Activated naive CD4-positive, alpha-beta T cell treated with anti-CD3 and anti-CD28 coated beads, Interleukin-2, amount 50 U/mL, for 72 hours (primary cell): Measurements from ENCODE around the gene CSNK1G1. TPM values are rescaled to one million over a fixed set of nuclear protein-coding genes. Genes with fewer than 3 reads are reported as not detected.
"Not testable (repeated sequence)": the region's sequence is repeated elsewhere in the genome, so short reads cannot be mapped to it uniquely, and the experiment has no call there.

Source experiments
- ATAC-seq, 2 donors: fragments of 150-1000 bp; cut with Tn5 transposase; 2 replicates each; pipeline ENCODE4 v1.10.0; 2021; ENCODE audit warnings: mild to moderate bottlenecking in 2 of 2, moderate library complexity in 2 of 2
- DNase-seq, 2 donors: peaks; one replicate each; pipeline ENCODE4 v3.0.0; 2021 to 2022; ENCODE audit warnings: low spot score in 2 of 2
- H3K27ac Mint-ChIP-seq, 2 donors: one replicate each; pipeline ENCODE4 v1.8.0; 2022; ENCODE audit warnings: mild to moderate bottlenecking in 2 of 2, mixed read lengths in 2 of 2
- H3K36me3 Mint-ChIP-seq, 2 donors: one replicate each; pipeline ENCODE4 v1.8.0; 2022; ENCODE audit warnings: mixed read lengths in 2 of 2
- H3K9me3 Mint-ChIP-seq, 2 donors: one replicate each; pipeline ENCODE4 v1.8.0; 2022; ENCODE audit warnings: mixed read lengths in 2 of 2
- total RNA-seq, 2 donors: library from RNA; stranded (reverse); gene quantifications; one replicate each; pipeline ENCODE4 v1.2.3, GENCODE V29; 2022

CSNK1G1 gene
- total RNA-seq, 2 donors from 2014 or later: 26.6 to 32.3 TPM

GRCh38 chr15:64275934-64276333 lies 80.0 kb downstream of the CSNK1G1 start:
- DNase-seq: no peak
- Mint-ChIP-seq H3K27ac (no peak overlapping the region), H3K36me3 (peaks cover 0 to 8% of the 10 kb centered on the region in 2 donors), H3K9me3 (no peaks in the 10 kb centered on the region)
- ATAC-seq: peak; percentile 41 to 55

DNA sequence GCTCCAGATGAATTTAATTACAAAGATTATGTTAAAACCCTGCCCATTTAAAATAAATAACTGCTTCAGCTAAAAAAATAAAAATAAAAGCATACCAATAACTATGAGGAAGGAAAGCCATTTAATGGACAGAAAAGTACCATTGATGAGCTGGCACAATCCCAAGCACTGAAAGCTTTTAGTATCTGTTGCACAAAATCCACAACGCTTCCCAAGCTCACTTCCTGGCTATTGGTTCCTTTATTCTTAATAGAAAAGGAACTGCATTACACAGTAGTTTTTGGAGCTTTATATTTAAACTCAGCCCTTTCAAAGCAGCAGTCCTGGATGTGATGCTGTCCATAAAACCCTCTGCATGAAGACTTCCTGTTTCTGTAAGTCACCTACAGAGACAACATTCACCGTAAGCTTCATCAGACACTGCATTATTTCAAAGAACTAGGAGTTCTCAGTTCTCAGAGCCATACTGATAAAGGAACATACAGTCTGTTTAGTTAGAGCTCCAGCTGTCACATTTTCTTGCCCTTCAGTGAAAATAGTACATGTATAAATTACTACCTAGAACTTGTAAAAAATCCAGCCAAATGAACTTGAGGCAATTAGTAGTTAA lies 81.5 kb downstream of the CSNK1G1 start:
- Mint-ChIP-seq H3K27ac (no peak overlapping the region), H3K9me3 (no peaks in the 10 kb centered on the region), H3K36me3 (peaks cover 0 to 13% of the 10 kb centered on the region in 2 donors)
- ATAC-seq (no peak), DNase-seq (no peak)

- Mint-ChIP-seq H3K9me3 (peaks cover 16 to 29% of the 10 kb centered on the region in 2 donors), H3K36me3 (peaks cover 17 to 58% of the 10 kb centered on the region in 2 donors), H3K27ac (peak overlapping the region; percentile 45 to 80)
- ATAC-seq: peak; percentile 57 to 68
- DNase-seq: no peak
Measured at GRCh38 chr15:64267331-64267973, 88.5 kb downstream of the CSNK1G1 start.

DNA sequence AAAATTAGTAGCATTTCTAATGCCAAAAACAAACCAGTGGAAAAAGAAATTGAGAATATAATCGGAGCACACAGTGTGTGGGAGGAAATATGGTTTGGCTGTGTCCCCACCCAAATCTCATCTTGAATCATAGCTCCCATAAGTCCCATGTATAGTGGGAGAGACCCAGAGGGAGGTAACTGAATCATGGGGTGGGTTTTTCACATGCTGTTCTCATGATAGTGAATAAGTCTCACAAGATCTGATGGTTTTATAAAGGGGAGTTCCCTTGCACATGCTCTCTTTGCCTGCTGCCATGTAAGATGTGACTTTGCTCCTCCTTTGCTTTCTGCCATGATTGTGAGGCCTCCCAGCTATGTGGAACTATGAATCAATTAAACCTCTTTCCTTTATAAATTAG lies 90.8 kb downstream of the CSNK1G1 start:
- H3K36me3 Mint-ChIP-seq: peaks cover 21 to 49% of the 10 kb centered on the region in 2 donors
- not testable (repeated sequence) for DNase-seq
- H3K9me3 Mint-ChIP-seq: peaks cover 16 to 29% of the 10 kb centered on the region in 2 donors
- peak overlapping the region; percentile 13 to 80 for H3K27ac Mint-ChIP-seq
- peak; percentile 81 to 93 for ATAC-seq

GRCh38 chr15:64264502-64264901 lies 91.5 kb downstream of the CSNK1G1 start:
- H3K27ac Mint-ChIP-seq: peak overlapping the region; percentile 37 to 39

GRCh38 chr15:64263567-64263966 lies 92.4 kb downstream of the CSNK1G1 start:
- no peak for ATAC-seq
- Mint-ChIP-seq H3K9me3 (peaks cover 16 to 29% of the 10 kb centered on the region in 2 donors), H3K27ac (no peak overlapping the region), H3K36me3 (peaks cover 21 to 46% of the 10 kb centered on the region in 2 donors)
- DNase-seq: no peak

More at GRCh38 chr15:64264502-64264901, 91.5 kb downstream of the CSNK1G1 start:
- no peak for ATAC-seq
- H3K36me3 Mint-ChIP-seq: peaks cover 21 to 45% of the 10 kb centered on the region in 2 donors
- peaks cover 16 to 29% of the 10 kb centered on the region in 2 donors for H3K9me3 Mint-ChIP-seq
- DNase-seq: no peak

GRCh38 chr15:64256051-64256450 lies 99.9 kb downstream of the CSNK1G1 start:
- peaks cover 8 to 27% of the 10 kb centered on the region in 2 donors for H3K36me3 Mint-ChIP-seq
- DNase-seq (no peak), ATAC-seq (no peak)
- H3K9me3 Mint-ChIP-seq: no peaks in the 10 kb centered on the region
- no peak overlapping the region for H3K27ac Mint-ChIP-seq

- no peaks in the 10 kb centered on the region for H3K9me3 Mint-ChIP-seq
- H3K27ac Mint-ChIP-seq: no peak overlapping the region
- DNase-seq (no peak), ATAC-seq (no peak)
- H3K36me3 Mint-ChIP-seq: peaks cover 4 to 22% of the 10 kb centered on the region in 2 donors
Measured at GRCh38 chr15:64251658-64252057, 104.3 kb downstream of the CSNK1G1 start.

GRCh38 chr15:64251121-64251520 lies 104.9 kb downstream of the CSNK1G1 start:
- DNase-seq (no peak), ATAC-seq (no peak)
- peaks cover 4 to 17% of the 10 kb centered on the region in 2 donors for H3K36me3 Mint-ChIP-seq
- no peaks in the 10 kb centered on the region for H3K9me3 Mint-ChIP-seq
- no peak overlapping the region for H3K27ac Mint-ChIP-seq

DNA sequence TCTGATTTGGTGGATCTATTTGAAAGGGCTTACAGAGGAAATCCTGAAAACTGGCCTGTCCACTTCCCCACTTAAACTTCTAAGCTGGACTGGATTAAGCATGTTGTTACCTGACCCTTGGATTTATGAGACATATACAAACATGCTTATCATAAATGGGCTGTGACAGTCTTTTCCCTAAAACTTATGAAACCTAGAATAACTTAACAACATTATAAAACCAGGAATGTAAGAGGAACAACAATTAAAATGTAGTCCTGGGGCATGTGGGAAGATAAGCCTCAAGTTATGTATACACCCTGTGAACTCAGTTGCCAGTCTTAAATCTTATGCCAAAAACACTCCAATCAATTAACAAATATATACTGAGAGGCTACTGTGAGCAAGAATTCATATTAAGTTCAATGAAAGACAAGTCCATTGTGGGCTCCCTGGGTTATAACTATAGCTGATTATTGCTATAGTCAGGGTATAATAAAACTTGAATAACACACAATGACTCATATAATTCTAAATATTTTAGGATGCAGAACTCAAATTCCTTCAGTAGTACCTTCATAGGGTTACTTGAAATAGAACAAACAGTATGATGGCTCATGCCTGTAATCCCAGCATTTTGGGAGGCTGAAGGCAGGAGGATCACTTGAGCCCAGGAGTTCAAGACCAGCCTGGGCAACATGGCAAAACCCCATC lies 105.9 kb downstream of the CSNK1G1 start:
- DNase-seq (no peak), ATAC-seq (no peak)
- H3K36me3 Mint-ChIP-seq: peaks cover under 1 to 13% of the 10 kb centered on the region in 2 donors
- peaks cover 0 to under 1% of the 10 kb centered on the region in 2 donors for H3K9me3 Mint-ChIP-seq
- no peak overlapping the region for H3K27ac Mint-ChIP-seq

DNA sequence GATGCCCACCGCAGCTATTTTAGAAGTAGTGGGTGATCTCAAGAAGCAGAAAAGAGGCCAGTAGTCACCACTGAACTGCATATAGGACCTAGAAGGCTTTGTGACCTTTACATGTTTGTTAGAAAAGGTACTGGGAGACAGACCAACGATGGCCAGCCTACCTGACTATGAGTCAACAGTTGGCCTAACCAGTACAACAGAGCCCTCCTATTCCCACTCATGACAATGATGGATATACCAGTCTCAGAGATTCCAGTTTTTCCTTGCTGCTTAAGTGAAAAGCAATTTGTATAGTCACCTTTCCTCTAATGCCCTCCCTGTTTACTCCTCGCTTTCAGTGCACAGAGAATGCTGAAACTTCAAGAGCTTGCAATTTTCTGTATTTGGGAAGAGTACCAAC lies 106.6 kb downstream of the CSNK1G1 start:
- Mint-ChIP-seq H3K36me3 (peaks cover 7 to 19% of the 10 kb centered on the region in 2 donors), H3K27ac (no peak overlapping the region), H3K9me3 (peaks cover 0 to 5% of the 10 kb centered on the region in 2 donors)
- DNase-seq: no peak
- no peak for ATAC-seq

DNA sequence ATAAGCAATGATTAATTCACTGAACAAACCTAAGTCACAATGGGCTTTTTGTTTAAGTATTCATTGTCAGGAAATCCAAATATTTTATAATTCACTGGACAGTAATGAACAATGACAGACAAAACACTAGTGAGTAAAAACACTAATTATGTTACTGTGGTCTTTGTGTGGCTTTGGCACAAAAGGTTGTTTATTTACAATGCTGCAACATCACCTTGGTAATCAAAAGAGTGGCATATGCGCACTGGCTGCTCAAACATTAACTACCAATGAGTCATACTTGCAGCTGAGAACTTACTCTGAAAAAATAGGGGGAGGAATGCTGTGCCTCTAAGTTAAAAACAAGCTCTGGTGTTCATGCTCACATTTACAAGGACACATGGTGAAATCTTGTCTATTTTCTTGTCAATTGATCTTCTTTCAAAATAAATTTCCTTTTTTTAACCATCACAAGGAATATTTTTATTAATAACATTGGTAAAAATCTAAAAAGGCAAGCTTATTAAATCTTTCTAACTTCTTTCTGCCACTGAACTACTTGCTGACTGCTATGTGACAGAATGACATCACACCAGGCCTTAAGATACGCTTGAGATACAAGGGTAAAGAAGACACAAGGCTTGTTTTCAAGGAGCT lies 107.9 kb downstream of the CSNK1G1 start:
- H3K27ac Mint-ChIP-seq: peak overlapping the region in 1 of 2 donors; percentile 85
- ATAC-seq: peak; percentile 34 to 75

GRCh38 chr15:64247535-64247905 lies 108.5 kb downstream of the CSNK1G1 start:
- peak overlapping the region; percentile 63 to 84 for H3K27ac Mint-ChIP-seq
- ATAC-seq: no peak

More for the DNA sequence above, 107.9 kb downstream of the CSNK1G1 start:
- H3K9me3 Mint-ChIP-seq: peaks cover 0 to 5% of the 10 kb centered on the region in 2 donors
- H3K36me3 Mint-ChIP-seq: peaks cover 7 to 20% of the 10 kb centered on the region in 2 donors
- peak in 1 of 2 donors; percentile 39 for DNase-seq

GRCh38 chr15:64246364-64247189 lies 109.4 kb downstream of the CSNK1G1 start:
- Mint-ChIP-seq H3K27ac (peak overlapping the region; percentile 63 to 74), H3K9me3 (peaks cover 0 to 8% of the 10 kb centered on the region in 2 donors), H3K36me3 (peaks cover 7 to 31% of the 10 kb centered on the region in 2 donors)
- ATAC-seq: peak; percentile 94 to 98
- peak; percentile 58 to 72 for DNase-seq

More at GRCh38 chr15:64247535-64247905, 108.5 kb downstream of the CSNK1G1 start:
- Mint-ChIP-seq H3K9me3 (peaks cover 0 to 5% of the 10 kb centered on the region in 2 donors), H3K36me3 (peaks cover 7 to 22% of the 10 kb centered on the region in 2 donors)
- no peak for DNase-seq

- H3K27ac Mint-ChIP-seq: no peak overlapping the region
- ATAC-seq (no peak), DNase-seq (no peak)
- peaks cover 7 to 28% of the 10 kb centered on the region in 2 donors for H3K36me3 Mint-ChIP-seq
- peaks cover 0 to 10% of the 10 kb centered on the region in 2 donors for H3K9me3 Mint-ChIP-seq
Measured at GRCh38 chr15:64245405-64245804, 110.6 kb downstream of the CSNK1G1 start.

- no peak for DNase-seq
- peaks cover 0 to 5% of the 10 kb centered on the region in 2 donors for H3K9me3 Mint-ChIP-seq
- no peak overlapping the region for H3K27ac Mint-ChIP-seq
- peaks cover 0 to 14% of the 10 kb centered on the region in 2 donors for H3K36me3 Mint-ChIP-seq
- ATAC-seq: no peak
Measured at GRCh38 chr15:64237677-64238076, 118.3 kb downstream of the CSNK1G1 start.
